Activated CD8-positive, alpha-beta T cell treated with anti-CD3 and anti-CD28 coated beads, Interleukin-2, amount 10 ng/mL, durations not matched to agents 7 days and 5 days (primary cell): ENCODE results near the gene WDFY4. TPM values are rescaled to one million over a fixed set of nuclear protein-coding genes. Genes with fewer than 3 reads are reported as not detected.

Experiments used
- ATAC-seq: fragments of 150-1000 bp; cut with Tn5 transposase; one replicate; pipeline ENCODE4 v1.10.0; 2021; ENCODE audit warnings: moderate library complexity
- CTCF ChIA-PET: fragments of 350-600 bp; sonication (Branson Sonifier 250); formaldehyde crosslinking; loops from one replicate; lab custom pipeline; 2021; ENCODE audit warnings: antibody characterized with exemption; lab: Charles Lee
- POLR2A ChIA-PET: fragments of 350-600 bp; sonication (Branson Sonifier 250); formaldehyde crosslinking; loops from one replicate; lab custom pipeline; 2021; ENCODE audit warnings: antibody characterized with exemption; lab: Charles Lee
- DNase-seq: peaks from one replicate; pipeline ENCODE4 v3.0.0-alpha.2; 2020
- H3K27ac Mint-ChIP-seq: one replicate; pipeline ENCODE4 v1.8.0; 2021; ENCODE audit warnings: mild to moderate bottlenecking, mixed read lengths
- H3K27me3 Mint-ChIP-seq: one replicate; pipeline ENCODE4 v1.8.0; 2021; ENCODE audit warnings: low read depth, mixed read lengths
- H3K36me3 Mint-ChIP-seq: one replicate; pipeline ENCODE4 v1.8.0; 2021; ENCODE audit warnings: low read depth, mixed read lengths
- H3K4me1 Mint-ChIP-seq: one replicate; pipeline ENCODE4 v1.8.0; 2021; ENCODE audit warnings: low read depth, mixed read lengths
- H3K4me3 Mint-ChIP-seq: one replicate; pipeline ENCODE4 v1.8.0; 2021; ENCODE audit warnings: mild to moderate bottlenecking, mixed read lengths
- H3K9me3 Mint-ChIP-seq: one replicate; pipeline ENCODE4 v1.8.0; 2022; ENCODE audit warnings: mixed read lengths; ENCODE audit not compliant: insufficient read depth
- total RNA-seq, 2 experiments: library from RNA; stranded (reverse); gene quantifications; one replicate each; pipeline ENCODE4 v1.2.3, GENCODE V29; 2021

The WDFY4 gene
- total RNA-seq, 2 experiments from 2014 or later = 0.16 to 0.37 TPM

DNA sequence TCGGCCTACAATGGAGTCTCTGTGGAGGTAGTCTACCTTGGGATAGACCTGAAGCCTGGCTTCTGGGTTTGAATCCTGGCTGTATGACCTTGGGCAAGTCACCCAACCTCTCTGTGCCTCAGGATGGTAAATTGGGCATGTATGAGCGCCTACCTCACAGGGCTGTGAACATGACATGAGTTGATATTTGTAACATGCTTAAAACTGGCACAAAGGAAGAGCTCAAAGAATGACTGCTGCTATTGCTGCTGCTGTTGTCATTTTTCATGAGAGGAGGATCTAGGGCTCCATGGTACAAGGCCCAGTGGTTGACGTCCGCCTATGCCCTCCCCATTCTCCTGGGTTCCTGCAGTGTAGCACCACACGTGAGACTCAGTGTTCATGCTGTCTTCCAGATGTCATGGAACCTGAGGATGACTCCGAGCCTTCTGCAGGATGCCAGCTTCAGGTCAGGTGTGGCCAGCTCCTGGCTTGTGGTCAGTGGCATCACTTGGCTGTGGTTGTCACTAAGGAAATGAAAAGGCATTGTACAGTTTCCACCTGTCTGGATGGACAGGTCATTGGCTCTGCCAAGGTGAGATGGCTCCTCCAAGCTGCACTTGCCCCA lies 95.0 kb downstream of the WDFY4 start:
- peak; percentile 7 for DNase-seq
- no peak for ATAC-seq
- no peaks in the 10 kb centered on the region for H3K4me1 Mint-ChIP-seq
- peaks cover 9% of the 10 kb centered on the region for H3K27me3 Mint-ChIP-seq
- H3K27ac Mint-ChIP-seq = no peak overlapping the region
- H3K4me3 Mint-ChIP-seq = no peak overlapping the region
- ChIA-PET POLR2A (no interaction called here), CTCF (no interaction called here)
- no peaks in the 10 kb centered on the region for H3K9me3 Mint-ChIP-seq
- no peaks in the 10 kb centered on the region for H3K36me3 Mint-ChIP-seq

DNA sequence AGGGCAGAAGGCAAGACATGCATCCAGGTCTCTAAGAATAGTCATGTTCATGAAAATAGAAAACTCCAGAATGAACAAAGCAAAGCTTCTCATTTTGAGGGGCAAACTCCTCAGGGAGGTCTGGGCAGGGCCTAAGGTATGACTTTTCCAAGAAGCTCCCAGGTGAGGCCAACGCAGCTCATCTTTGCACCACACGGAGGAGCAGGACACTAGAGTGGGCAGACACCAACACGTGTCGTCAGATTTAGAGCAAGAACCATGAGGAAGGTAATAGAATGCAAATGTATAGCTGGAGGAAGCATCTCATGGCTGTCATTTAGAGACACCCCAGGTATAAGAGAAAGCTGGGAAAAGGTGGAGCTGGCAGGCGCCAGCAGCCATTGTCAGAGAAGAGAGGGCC lies 95.7 kb downstream of the WDFY4 start:
- DNase-seq (peak; percentile 9), ATAC-seq (no peak)
- no peaks in the 10 kb centered on the region for H3K36me3 Mint-ChIP-seq
- no peak overlapping the region for H3K27ac Mint-ChIP-seq
- POLR2A ChIA-PET = no interaction called here
- H3K27me3 Mint-ChIP-seq = peaks cover 9% of the 10 kb centered on the region
- no peak overlapping the region for H3K4me3 Mint-ChIP-seq
- H3K9me3 Mint-ChIP-seq = no peaks in the 10 kb centered on the region
- H3K4me1 Mint-ChIP-seq = no peaks in the 10 kb centered on the region
- CTCF ChIA-PET = no interaction called here

DNA sequence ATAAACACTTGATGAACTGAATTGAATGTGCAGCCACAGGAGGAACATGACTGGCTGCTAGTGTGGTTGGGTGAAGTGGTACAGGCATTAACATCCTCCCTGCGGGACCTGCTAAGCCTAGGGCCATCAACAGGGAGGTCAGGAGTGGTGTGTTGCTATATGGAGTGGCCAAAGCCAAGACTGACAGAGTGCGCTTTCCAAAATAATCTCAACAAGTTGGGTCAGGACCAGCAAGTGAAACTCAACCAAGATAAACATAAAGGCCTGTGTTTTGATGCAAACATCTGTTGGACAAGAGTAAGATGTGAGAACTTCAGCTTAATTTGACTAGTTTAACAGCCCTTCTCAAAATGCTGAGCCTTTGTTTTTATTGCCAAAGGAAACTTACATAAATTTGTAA lies 97.7 kb downstream of the WDFY4 start:
- POLR2A ChIA-PET = no interaction called here
- no peak overlapping the region for H3K4me3 Mint-ChIP-seq

DNA sequence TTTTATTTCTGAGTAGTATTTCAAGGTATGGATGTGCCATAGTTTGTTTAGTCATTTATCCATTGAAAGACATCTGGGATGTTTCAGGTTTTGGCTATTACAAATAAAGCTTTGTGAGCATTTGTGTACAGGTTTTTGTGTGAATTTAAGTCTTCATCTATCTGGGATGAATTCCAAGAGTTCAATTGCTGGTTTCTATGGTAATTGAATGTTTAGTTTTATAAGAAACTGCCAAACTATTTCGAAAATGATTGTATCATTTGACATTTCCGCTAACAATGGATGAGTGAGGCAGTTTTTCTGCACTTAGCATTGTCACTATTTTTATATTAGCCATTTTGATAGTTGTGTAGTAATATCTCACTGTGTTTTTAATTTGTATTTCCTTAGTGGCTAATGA lies 99.4 kb downstream of the WDFY4 start:
- ATAC-seq (no peak), DNase-seq (no peak)
- peaks cover 22% of the 10 kb centered on the region for H3K27me3 Mint-ChIP-seq
- no peaks in the 10 kb centered on the region for H3K4me1 Mint-ChIP-seq
- ChIA-PET CTCF (no interaction called here), POLR2A (no interaction called here)
- no peaks in the 10 kb centered on the region for H3K9me3 Mint-ChIP-seq
- H3K4me3 Mint-ChIP-seq = no peak overlapping the region
- no peak overlapping the region for H3K27ac Mint-ChIP-seq
- no peaks in the 10 kb centered on the region for H3K36me3 Mint-ChIP-seq

More for the DNA sequence above, 97.7 kb downstream of the WDFY4 start:
- no peak overlapping the region for H3K27ac Mint-ChIP-seq
- CTCF ChIA-PET = no interaction called here
- H3K27me3 Mint-ChIP-seq = peaks cover 15% of the 10 kb centered on the region
- no peaks in the 10 kb centered on the region for H3K4me1 Mint-ChIP-seq
- ATAC-seq (no peak), DNase-seq (no peak)
- H3K36me3 Mint-ChIP-seq = no peaks in the 10 kb centered on the region
- H3K9me3 Mint-ChIP-seq = no peaks in the 10 kb centered on the region

DNA sequence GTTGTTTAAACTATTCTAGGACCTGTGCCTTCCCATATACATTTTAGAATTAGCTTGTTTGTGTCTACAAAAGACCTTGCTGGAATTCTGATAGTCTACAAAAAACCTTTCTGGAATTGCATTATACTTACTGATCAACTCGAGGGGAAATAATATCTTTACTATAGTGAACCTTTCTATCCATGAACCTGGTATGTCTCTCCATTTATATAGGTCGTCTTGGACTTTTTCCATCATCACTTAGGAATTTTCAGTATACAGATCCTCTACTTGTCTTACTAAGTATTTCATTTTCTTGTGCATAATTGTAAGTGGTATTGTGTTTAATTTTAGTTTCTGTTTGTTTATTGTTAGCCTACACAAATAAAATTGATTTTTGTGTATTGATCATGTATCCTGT lies 101.1 kb downstream of the WDFY4 start:
- no peaks in the 10 kb centered on the region for H3K36me3 Mint-ChIP-seq
- DNase-seq = no peak
- H3K9me3 Mint-ChIP-seq = no peaks in the 10 kb centered on the region
- no peak overlapping the region for H3K27ac Mint-ChIP-seq
- H3K27me3 Mint-ChIP-seq = peaks cover 24% of the 10 kb centered on the region
- peaks cover 9% of the 10 kb centered on the region for H3K4me1 Mint-ChIP-seq
- CTCF ChIA-PET = interaction anchor here (1.2 kb wide), 1 partner anchor 129 kb away, joined by 3 read pairs; no protein-coding TSS in a partner anchor
- H3K4me3 Mint-ChIP-seq = no peak overlapping the region
- POLR2A ChIA-PET = no interaction called here
- ATAC-seq = no peak

DNA sequence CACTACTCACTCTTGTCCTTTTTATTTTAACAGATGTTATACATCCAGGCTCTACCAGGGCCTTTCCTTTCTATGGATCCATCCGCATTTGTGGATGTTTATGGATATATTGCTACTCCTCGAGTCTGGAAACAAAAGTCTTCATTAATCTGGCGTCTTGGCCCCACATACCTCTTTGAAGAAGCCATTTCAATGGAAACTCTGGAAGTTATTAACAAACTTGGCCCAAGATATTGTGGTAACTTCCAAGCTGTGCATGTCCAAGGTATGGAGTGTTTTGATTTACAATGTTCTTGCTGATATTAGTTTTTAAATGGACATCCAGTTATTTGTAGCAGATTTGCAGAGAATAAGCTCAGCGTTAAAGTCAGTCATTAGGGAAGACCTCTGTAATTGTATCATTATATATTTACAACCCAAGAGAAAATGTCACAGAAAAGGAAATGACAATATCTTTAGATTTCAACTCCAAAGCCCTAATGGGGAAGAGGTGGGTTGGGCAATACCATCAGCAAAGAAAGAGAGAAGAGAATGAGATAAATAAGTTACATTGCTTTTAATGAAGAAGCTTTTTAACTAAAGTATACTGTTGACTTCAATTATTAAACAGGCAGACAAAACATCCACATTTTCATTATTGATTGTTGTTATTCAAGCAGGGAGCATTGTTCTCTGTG lies 102.1 kb downstream of the WDFY4 start:
- CTCF ChIA-PET = no interaction called here
- H3K27me3 Mint-ChIP-seq = peaks cover 24% of the 10 kb centered on the region
- peaks cover 18% of the 10 kb centered on the region for H3K4me1 Mint-ChIP-seq
- ATAC-seq (no peak), DNase-seq (no peak)
- H3K9me3 Mint-ChIP-seq = no peaks in the 10 kb centered on the region
- POLR2A ChIA-PET = no interaction called here
- no peak overlapping the region for H3K27ac Mint-ChIP-seq
- H3K4me3 Mint-ChIP-seq = no peak overlapping the region
- no peaks in the 10 kb centered on the region for H3K36me3 Mint-ChIP-seq

DNA sequence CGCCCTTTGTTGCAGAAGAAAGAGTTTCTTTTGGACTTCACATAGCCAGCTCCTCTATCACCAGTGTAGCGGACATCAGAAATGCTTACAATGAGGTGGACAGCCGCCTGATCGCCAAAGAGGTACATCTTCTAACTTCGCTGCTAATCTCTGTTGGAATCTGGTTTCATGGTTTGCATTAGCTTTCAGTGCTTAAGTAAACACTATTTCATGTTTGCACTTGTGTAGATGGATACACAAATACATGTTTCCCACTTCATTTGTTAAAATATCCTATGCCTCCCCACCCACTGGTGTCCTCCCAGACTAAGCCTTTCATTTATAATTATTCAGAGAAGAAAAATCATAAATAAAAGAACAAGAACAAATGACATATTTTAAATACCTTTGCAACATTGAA lies 103.9 kb downstream of the WDFY4 start:
- Mint-ChIP-seq H3K4me1 (peaks cover 26% of the 10 kb centered on the region), H3K27me3 (peaks cover 18% of the 10 kb centered on the region), H3K27ac (no peak overlapping the region), H3K4me3 (no peak overlapping the region), H3K9me3 (no peaks in the 10 kb centered on the region), H3K36me3 (no peaks in the 10 kb centered on the region)
- ATAC-seq (no peak), DNase-seq (no peak)
- CTCF ChIA-PET = no interaction called here
- POLR2A ChIA-PET = no interaction called here

DNA sequence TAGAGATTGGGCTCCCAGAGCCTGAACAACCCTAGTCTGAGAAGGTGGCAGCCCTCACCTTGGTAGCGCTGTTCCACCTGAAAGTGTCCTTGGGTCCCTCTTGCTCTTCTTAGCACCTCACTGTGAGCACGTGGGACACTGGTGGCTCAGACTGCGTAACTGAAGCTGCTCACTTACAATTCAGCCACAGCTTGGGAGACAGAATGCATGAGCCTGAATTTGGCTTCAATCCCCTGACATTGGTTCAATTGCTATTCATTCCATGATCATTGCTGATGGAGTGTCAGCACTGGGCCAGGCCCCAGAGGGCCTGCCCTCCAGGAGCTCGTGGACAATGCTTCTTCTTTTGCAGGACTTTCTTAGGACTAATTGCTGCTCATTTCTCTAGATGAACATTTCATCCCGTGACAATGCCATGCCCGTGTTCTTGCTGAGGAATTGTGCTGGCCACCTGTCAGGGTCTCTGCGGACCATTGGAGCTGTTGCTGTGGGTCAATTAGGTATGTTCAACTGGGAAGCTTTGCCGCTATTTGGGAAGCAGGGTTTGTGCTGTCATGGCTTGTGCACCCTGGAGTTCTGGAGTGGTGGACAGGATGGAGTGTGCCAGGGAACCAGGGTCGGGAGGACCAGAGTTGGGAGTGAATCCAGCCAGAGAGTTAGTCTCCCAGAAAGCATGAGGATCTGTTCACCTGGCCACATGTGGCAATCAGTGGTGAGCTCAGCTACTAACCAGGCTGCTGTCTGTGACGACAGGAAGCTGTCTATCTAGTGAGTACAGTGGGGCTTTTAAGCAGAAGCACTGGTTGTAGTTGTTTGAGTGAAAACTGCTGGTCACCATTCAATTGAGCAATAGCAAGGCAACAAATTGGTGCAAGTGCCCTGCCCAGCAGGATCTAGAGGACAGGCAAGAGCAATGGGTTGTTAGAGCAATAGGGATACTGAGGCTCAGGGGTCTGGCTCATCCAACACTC lies 105.1 kb downstream of the WDFY4 start:
- Mint-ChIP-seq H3K27ac (no peak overlapping the region), H3K4me1 (peaks cover 26% of the 10 kb centered on the region), H3K4me3 (no peak overlapping the region), H3K27me3 (peaks cover 18% of the 10 kb centered on the region), H3K36me3 (no peaks in the 10 kb centered on the region), H3K9me3 (no peaks in the 10 kb centered on the region)
- POLR2A ChIA-PET = no interaction called here
- CTCF ChIA-PET = no interaction called here
- ATAC-seq (no peak), DNase-seq (peak; percentile 12)

DNA sequence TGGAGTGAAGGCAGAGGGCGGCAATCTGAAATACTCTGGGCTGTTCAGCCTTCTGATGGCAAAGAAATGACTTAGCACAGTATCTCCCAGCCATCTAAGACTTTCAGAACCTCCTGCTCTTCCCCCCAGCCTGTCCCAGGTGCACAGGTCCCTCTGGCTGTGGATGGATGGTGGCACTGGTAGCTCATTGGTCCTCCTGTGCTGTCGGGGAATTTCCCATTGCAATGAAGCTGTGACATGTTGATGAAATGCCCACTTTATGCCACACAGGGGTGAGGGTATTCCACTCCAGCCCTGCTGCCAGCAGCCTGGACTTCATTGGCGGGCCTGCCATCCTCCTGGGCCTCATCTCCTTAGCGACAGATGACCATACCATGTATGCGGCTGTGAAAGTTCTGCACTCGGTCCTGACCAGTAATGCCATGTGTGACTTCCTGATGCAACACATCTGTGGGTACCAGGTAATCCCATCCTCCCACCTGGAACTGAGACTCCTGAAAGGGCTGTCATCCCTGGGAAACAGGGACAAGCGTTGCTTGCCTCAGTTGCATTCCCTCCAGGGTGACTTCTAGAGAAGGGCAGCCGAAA lies 105.9 kb downstream of the WDFY4 start:
- no peaks in the 10 kb centered on the region for H3K9me3 Mint-ChIP-seq
- CTCF ChIA-PET = no interaction called here
- H3K4me1 Mint-ChIP-seq = peaks cover 26% of the 10 kb centered on the region
- no peaks in the 10 kb centered on the region for H3K36me3 Mint-ChIP-seq
- peaks cover 18% of the 10 kb centered on the region for H3K27me3 Mint-ChIP-seq
- no peak overlapping the region for H3K4me3 Mint-ChIP-seq
- no peak overlapping the region for H3K27ac Mint-ChIP-seq
- ATAC-seq (no peak), DNase-seq (no peak)
- POLR2A ChIA-PET = no interaction called here

DNA sequence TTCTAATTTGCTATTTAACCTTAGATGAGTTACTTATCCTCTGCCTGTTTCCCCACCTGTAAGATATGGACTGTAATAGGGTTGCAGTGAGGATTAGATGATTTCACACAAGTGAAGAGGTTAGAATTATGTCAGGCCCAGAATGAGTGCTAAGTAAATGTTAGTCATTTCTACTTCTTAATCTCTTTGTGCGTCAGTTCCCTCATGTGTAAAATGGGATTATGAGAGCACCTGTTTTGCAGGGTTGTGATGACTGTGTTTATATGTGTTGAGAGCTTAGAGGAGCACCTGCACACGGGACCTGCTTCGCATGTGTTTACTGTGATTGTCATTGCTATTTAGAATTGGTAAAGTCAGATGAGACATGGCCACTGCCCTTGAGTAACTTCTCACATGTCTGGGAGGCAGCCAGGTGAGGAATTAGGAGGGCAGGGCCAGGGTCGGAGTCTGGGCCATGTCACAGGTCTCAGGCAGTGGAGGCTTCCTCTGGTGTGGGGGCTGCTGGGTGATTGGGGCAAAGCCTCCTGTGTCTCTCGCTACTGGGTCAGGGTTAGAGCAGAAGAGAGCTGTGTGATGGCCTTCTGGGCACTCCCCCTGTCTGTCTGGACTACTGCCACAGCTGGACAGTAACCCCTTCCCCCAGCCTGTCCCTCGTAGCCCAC lies 106.7 kb downstream of the WDFY4 start:
- H3K9me3 Mint-ChIP-seq = no peaks in the 10 kb centered on the region
- POLR2A ChIA-PET = no interaction called here
- CTCF ChIA-PET = no interaction called here
- H3K4me3 Mint-ChIP-seq = no peak overlapping the region
- peaks cover 26% of the 10 kb centered on the region for H3K4me1 Mint-ChIP-seq
- peak overlapping the region; percentile 10 for H3K27ac Mint-ChIP-seq
- H3K27me3 Mint-ChIP-seq = peaks cover 18% of the 10 kb centered on the region
- DNase-seq = no peak
- ATAC-seq = no peak
- H3K36me3 Mint-ChIP-seq = no peaks in the 10 kb centered on the region

DNA sequence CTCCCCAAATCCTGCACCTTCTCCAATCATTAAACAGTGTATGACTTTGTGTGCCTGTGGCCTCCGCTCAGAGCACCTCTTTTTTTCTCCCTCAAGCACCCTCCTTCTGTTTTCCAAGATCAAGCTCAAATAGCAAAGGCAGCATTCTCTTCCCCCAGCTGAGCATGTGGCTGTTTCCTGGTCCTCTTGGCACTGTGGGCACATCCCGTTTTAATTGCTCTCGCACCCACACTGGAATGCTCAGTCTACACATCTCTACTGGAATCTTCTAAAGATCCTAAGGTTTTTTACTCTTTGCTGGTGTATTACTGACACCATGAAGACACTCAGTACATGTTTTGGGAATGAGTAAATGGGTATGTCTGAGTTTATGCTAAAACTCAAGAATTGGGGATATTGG lies 107.4 kb downstream of the WDFY4 start:
- Mint-ChIP-seq H3K36me3 (no peaks in the 10 kb centered on the region), H3K4me1 (peaks cover 26% of the 10 kb centered on the region), H3K27me3 (peaks cover 19% of the 10 kb centered on the region), H3K4me3 (no peak overlapping the region), H3K27ac (no peak overlapping the region), H3K9me3 (no peaks in the 10 kb centered on the region)
- no peak for DNase-seq
- ATAC-seq = no peak
- ChIA-PET CTCF (no interaction called here), POLR2A (no interaction called here)
